Parathyroid adenoma (tissue), 2 donors: ENCODE data around the gene RAB34.
A peak's percentile ranks its signal among the peaks of the same experiment; 100 is the strongest.

ENCODE experiments used
- H2AFZ ChIP-seq: fragments of 300-600 bp; sonication (generic); one replicate; pipeline ENCODE4 v1.7.0; 2017; ENCODE audit warnings: antibody characterized with exemption, mild to moderate bottlenecking
- H3K27ac ChIP-seq: fragments of 300-600 bp; sonication (generic); one replicate; pipeline ENCODE4 v1.7.0; 2017
- H3K27me3 ChIP-seq: fragments of 300-600 bp; sonication (generic); one replicate; pipeline ENCODE4 v1.7.0; 2017; ENCODE audit warnings: low read length; ENCODE audit not compliant: control insufficient read depth, insufficient read depth
- H3K36me3 ChIP-seq: fragments of 300-600 bp; sonication (generic); one replicate; pipeline ENCODE4 v1.7.0; 2017; ENCODE audit warnings: low read length; ENCODE audit not compliant: control insufficient read depth, insufficient read depth
- H3K4me1 ChIP-seq: fragments of 300-600 bp; sonication (generic); one replicate; pipeline ENCODE4 v1.7.0; 2017; ENCODE audit warnings: control low read depth
- H3K4me2 ChIP-seq: fragments of 300-600 bp; sonication (generic); one replicate; pipeline ENCODE4 v1.7.0; 2017; ENCODE audit warnings: low read length
- H3K4me3 ChIP-seq: fragments of 300-600 bp; sonication (generic); one replicate; pipeline ENCODE4 v1.7.0; 2017; ENCODE audit warnings: low read depth, low read length
- H3K79me2 ChIP-seq: fragments of 300-600 bp; sonication (generic); one replicate; pipeline ENCODE4 v1.7.0; 2017; ENCODE audit warnings: control low read depth
- H3K9ac ChIP-seq: fragments of 300-600 bp; sonication (generic); one replicate; pipeline ENCODE4 v1.7.0; 2017; ENCODE audit warnings: mild to moderate bottlenecking
- H3K9me3 ChIP-seq: fragments of 300-600 bp; sonication (generic); one replicate; pipeline ENCODE4 v1.7.0; 2017; ENCODE audit warnings: low read length; ENCODE audit not compliant: control insufficient read depth
- CTCF ChIP-seq: fragments of 300-600 bp; sonication (generic); IDR thresholded peaks from one replicate; pipeline ENCODE4 v1.7.0; 2017; ENCODE audit warnings: antibody characterized with exemption, mild to moderate bottlenecking
- donor health status: primary hyperparathyroidism.

Gene RAB34

GRCh38 chr17:28712032-28712704, 5.5 kb downstream of the RAB34 start:
- Histone ChIP-seq H2AFZ (no peak overlapping the region), H3K27me3 (no peaks in the 10 kb centered on the region), H3K79me2 (no peaks in the 10 kb centered on the region), H3K27ac (no peak overlapping the region), H3K4me3 (peak overlapping the region; percentile 60), H3K9ac (no peak overlapping the region), H3K9me3 (no peaks in the 10 kb centered on the region), H3K36me3 (no peaks in the 10 kb centered on the region), H3K4me1 (no peaks in the 10 kb centered on the region), H3K4me2 (peak overlapping the region; percentile 67)
- TF ChIP-seq CTCF, result no peak

GRCh38 chr17:28711723-28712031, 6.0 kb downstream of the RAB34 start, which contains the start of gene PROCA1:
TSS of gene PROCA1 (minus strand) at chr17:28711888. CDS start at chr17:28711660, 228 bp downstream.
- Histone ChIP-seq H3K9me3 (no peaks in the 10 kb centered on the region), H3K79me2 (no peaks in the 10 kb centered on the region), H3K36me3 (no peaks in the 10 kb centered on the region), H2AFZ (peak within 1 kb of the TSS; percentile 94), H3K9ac (peak within 1 kb of the TSS; percentile 30), H3K27me3 (no peaks in the 10 kb centered on the region), H3K4me2 (peak within 1 kb of the TSS; percentile 67), H3K4me3 (peak within 1 kb of the TSS; percentile 60), H3K27ac (peak within 1 kb of the TSS; percentile 51), H3K4me1 (no peaks in the 10 kb centered on the region)
- TF ChIP-seq CTCF, result no peak

GRCh38 chr17:28710861-28711722, 6.6 kb downstream of the RAB34 start:
- no peaks in the 10 kb centered on the region for H3K36me3 ChIP-seq
- H3K9me3 ChIP-seq, result no peaks in the 10 kb centered on the region
- H3K79me2 ChIP-seq, result no peaks in the 10 kb centered on the region
- H3K27me3 ChIP-seq, result no peaks in the 10 kb centered on the region
- H3K4me1 ChIP-seq, result no peaks in the 10 kb centered on the region
- peak overlapping the region; percentile 94 for H2AFZ ChIP-seq
- H3K9ac ChIP-seq, result peak overlapping the region; percentile 30
- H3K4me3 ChIP-seq, result peak overlapping the region; percentile 60
- peak overlapping the region; percentile 67 for H3K4me2 ChIP-seq
- TF ChIP-seq CTCF, result peak; percentile 48
- peak overlapping the region; percentile 51 for H3K27ac ChIP-seq

GRCh38 chr17:28707339-28707720, 10.3 kb downstream of the RAB34 start:
- Histone ChIP-seq H3K9me3 (no peaks in the 10 kb centered on the region), H3K4me1 (no peaks in the 10 kb centered on the region), H3K4me2 (no peak overlapping the region), H3K9ac (no peak overlapping the region), H3K79me2 (no peaks in the 10 kb centered on the region), H2AFZ (no peak overlapping the region), H3K27ac (no peak overlapping the region), H3K4me3 (no peak overlapping the region), H3K36me3 (no peaks in the 10 kb centered on the region), H3K27me3 (no peaks in the 10 kb centered on the region)
- no peak for TF ChIP-seq CTCF
